ENCODE results near the gene TDRD12. TPM values are rescaled to one million over a fixed set of nuclear protein-coding genes. Genes with fewer than 3 reads are reported as not detected.
A peak's percentile ranks its signal among the peaks of the same experiment; 100 is the strongest.

The TDRD12 gene
- total RNA-seq, 2 donors from 2014 or later, result 0.29 TPM; not detected in 1

DNA sequence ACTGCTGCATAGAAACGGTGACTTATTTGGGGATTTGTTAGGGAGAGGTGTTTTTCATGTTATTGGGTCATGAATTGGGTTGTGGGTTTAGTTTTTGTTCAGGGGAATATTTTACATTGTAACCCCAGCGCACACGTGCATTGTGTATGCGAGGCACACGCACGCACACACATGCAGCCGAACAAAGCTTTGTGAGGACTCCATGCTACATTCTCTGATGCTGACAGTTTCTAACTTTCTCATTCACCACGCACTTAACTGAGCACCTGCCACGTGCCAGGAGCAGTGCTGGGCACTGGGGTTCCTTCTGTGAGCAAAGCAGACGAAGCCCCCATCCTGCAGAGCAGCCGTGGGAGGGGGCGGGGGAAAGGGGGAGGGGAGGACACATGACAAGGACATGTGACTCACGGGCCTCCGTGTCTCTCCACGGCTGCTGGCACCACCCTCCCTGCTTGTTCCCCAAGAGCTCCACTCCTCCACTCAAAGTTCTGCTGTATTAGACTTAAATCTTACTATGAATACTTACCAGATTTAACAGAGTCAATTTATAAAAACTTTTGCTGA is 94.4 kb downstream of the TDRD12 start:
- DNase-seq (ENCODE audit: low spot score) (no peak), ATAC-seq (no peak)
- H3K36me3 Mint-ChIP-seq, result no peaks in the 10 kb centered on the region
- no peaks in the 10 kb centered on the region for H3K9me3 Mint-ChIP-seq
- H3K4me3 Mint-ChIP-seq, result no peak overlapping the region
- H3K4me1 Mint-ChIP-seq (ENCODE audit: low read depth in 2 of 2), result peaks cover 0 to 4% of the 10 kb centered on the region in 2 donors
- H3K27ac Mint-ChIP-seq, result no peak overlapping the region
- peaks cover 0 to 12% of the 10 kb centered on the region in 2 donors for H3K27me3 Mint-ChIP-seq

DNA sequence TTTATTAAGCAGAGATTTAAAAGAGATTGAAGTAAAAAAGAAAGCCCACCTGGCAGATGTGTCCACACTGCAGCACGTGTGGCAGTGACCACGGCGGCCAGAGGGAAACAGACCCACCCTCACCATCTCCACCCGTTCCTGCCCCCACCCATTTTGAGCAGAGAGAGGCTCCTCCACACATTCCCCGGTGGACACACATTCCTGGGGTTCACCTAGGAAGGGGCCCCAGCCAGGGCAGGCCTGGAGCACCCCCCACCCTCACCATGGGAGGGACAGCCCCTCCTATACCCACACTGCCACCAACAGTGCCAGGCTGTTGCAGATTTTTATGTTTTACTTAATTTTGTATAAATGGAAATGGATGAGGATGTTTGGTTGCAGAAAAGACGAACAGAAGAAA is 95.1 kb downstream of the TDRD12 start:
- DNase-seq (ENCODE audit: low spot score) (no peak), ATAC-seq (no peak)
- no peaks in the 10 kb centered on the region for H3K4me1 Mint-ChIP-seq (ENCODE audit: low read depth in 2 of 2)
- H3K4me3 Mint-ChIP-seq, result no peak overlapping the region
- H3K9me3 Mint-ChIP-seq, result no peaks in the 10 kb centered on the region
- peaks cover 0 to 9% of the 10 kb centered on the region in 2 donors for H3K27me3 Mint-ChIP-seq
- H3K27ac Mint-ChIP-seq, result no peak overlapping the region
- H3K36me3 Mint-ChIP-seq, result no peaks in the 10 kb centered on the region

DNA sequence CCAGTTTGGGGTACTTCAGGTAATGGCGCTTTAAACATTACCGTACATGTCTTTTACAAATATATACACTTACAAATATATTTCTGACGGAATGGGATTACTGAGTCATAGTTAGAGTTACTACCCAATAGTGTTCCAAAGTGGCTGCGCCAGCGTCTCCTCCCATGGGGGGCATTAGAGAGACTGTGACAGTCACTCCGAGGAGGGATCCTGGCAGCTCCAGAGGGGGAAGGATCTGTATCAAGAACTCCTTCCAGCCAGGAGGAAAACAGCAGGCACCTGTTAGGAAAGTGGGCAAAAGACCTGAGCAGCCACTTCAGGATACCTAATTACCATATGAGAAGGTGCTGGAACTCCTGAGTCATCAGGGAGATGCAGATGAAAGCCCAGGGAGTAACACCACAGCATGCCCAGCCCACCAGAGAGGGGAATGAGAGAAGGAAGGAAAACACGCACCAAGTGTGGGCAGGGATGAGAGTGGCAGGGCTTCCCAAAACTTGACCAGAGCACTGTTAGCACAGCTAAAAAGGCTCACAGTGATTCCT is 97.1 kb downstream of the TDRD12 start:
- ATAC-seq (no peak), DNase-seq (ENCODE audit: low spot score) (no peak)
- H3K9me3 Mint-ChIP-seq, result no peaks in the 10 kb centered on the region
- H3K27ac Mint-ChIP-seq, result no peak overlapping the region
- no peak overlapping the region for H3K4me3 Mint-ChIP-seq
- no peaks in the 10 kb centered on the region for H3K36me3 Mint-ChIP-seq
- H3K4me1 Mint-ChIP-seq (ENCODE audit: low read depth in 2 of 2), result no peaks in the 10 kb centered on the region
- peaks cover 0 to 9% of the 10 kb centered on the region in 2 donors for H3K27me3 Mint-ChIP-seq

DNA sequence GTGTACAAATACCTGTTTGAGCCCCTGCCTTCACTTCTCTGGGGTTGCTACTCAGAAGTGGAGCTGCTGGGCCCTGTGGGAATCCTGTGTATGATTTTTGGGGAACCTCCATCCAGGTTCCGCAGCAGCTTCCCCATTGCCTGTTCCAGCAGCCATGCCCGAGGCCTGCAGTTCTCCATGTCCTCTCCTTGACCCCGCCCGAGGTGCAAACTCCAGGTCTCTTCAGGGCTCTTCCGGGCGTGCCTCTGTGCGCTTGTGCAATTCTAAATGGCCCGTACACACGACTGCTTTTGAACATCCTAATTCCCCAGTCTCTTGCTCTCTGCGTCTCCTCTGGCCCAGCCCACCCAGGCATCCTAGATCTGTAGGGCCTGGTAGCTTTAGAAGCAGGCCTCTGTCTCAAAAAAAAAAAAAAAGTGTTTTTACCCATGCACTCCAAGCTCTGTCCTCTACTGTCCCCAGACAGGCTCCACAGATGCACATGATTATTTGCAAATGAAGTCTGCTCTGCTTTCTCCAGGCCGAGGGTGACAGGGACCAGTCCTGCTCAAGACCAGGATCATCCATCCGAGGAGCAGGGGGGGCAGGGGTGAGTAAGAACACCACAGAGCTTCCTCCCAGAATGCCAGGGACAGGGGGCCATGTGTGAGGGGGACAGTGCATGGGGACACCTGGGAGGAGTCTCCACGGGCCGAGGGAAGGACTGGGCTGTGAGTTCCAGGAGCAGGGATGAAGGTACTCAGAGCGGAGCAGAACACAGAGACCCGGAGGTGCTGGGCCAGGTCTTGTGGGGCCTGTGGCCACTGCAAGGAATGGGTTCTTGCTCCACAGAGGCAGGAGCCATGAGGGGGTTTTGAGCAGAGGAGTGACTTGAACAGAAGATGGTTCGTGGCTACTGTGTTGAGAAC is 98.3 kb downstream of the TDRD12 start:
- ATAC-seq (no peak), DNase-seq (ENCODE audit: low spot score) (no peak)
- H3K9me3 Mint-ChIP-seq, result no peaks in the 10 kb centered on the region
- H3K36me3 Mint-ChIP-seq, result no peaks in the 10 kb centered on the region
- H3K27me3 Mint-ChIP-seq, result peaks cover 0 to 12% of the 10 kb centered on the region in 2 donors
- no peak overlapping the region for H3K4me3 Mint-ChIP-seq
- no peak overlapping the region for H3K27ac Mint-ChIP-seq
- H3K4me1 Mint-ChIP-seq (ENCODE audit: low read depth in 2 of 2), result no peaks in the 10 kb centered on the region

DNA sequence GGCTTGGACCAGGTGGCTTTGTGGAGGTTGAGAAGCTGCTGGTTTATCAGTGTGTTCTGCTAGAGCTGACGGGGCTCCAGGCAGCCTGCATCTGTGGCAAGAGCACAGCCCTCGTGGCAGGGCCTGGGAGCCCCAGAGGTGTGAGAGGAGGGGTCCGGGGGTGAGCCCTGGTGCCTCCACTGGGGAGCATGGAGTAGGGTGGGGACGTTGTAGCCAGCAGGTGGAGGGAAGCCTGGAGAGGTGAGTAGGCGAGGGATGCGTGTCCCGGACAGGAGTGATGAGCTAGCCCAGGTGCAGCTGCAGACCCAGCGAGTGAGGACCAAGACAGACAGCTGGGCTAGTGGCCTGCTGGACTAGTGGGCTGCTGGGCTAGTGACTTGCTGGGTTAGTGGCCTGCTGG is 99.0 kb downstream of the TDRD12 start:
- no peak for ATAC-seq
- Mint-ChIP-seq H3K27ac (no peak overlapping the region), H3K9me3 (no peaks in the 10 kb centered on the region), H3K4me3 (no peak overlapping the region), H3K27me3 (peaks cover 0 to 14% of the 10 kb centered on the region in 2 donors), H3K36me3 (no peaks in the 10 kb centered on the region), H3K4me1 (ENCODE audit: low read depth in 2 of 2) (no peaks in the 10 kb centered on the region)
- no peak for DNase-seq (ENCODE audit: low spot score)

DNA sequence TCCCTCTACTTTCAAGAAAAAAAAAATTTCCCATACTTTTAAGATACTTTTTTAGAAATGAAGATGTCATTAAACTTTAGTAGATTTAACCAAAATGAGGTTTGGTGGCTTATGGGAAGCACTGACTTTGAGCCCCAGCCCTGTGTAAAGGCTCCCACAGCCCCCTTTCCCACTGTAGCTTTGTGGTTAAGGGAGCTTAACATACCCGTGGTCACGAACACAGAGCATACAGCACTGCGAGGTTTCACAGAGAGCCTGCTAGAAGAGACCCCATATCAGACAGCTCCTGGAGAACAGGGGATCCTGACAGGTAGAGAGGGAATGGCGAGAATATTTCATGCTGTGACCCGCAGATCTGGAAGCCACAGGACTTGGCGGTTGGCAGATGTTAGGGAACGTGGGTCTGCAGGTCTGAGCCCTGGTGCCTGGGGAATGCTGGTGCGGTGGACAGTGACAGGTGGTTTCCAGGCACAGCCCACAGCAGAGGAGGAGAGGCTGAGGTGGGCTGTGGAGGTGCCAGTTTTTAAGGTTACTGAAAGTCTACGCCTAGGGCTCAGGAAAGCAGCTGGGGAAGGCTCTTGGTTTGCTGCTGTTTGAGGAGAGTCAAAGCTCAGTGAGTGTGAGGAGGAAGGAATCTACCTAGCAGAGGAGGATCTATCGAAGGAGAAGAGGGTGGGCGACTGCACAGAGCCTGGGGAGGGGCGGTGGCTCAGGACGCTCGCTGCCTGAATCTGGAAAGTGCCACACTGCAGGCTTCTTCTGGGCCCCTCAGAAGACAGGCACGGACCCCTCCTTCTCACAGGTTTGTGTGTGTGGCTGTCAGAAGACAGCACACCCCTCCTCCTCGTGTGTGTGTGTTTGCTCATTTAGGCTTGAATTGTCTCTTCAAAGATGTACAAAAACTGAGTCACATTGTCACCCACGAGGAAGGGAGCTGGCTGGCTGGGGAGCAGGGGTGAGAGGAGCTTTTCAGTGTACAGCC is 100.1 kb downstream of the TDRD12 start:
- ATAC-seq, result no peak
- DNase-seq (ENCODE audit: low spot score), result no peak

DNA sequence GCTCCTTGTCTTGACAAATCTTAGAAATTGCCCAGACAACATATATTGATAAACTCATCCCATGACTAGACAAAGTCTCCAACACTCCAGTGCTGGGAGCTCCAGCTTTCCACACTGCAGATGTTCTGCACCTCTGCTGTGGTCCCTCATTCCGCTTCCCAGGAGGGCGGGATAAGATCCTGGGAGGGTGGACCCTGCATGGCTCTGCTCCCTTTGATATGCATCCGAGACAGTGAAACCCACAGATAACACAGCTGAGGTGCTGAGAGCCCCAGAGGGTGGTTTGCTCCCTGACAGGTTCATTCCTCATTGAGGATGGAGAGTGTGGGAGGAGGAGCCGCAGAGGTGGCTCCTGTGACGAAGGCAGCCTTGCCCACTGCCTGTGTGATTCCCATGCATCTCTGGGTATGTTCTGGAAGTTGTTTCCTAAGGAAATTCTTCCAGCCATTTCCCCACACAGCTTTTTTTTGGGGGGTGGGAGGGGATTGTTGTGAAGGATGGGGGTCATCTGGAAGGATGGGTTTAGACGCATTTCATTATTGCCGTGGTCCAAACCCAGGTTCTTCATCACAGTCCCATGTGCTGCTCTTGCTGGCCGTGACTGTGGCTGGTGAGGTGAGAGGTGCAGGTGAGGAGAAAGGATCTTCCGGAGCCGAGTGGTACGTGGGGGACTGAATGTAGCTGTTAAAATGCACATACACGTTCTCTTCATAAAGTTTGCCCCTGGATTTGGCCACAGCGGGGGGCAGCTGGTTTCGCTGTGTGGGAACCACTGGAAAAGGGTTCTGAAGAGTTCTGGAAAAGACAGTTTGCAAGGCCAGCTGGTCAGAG is 103.6 kb downstream of the TDRD12 start:
- H3K4me1 Mint-ChIP-seq (ENCODE audit: low read depth in 2 of 2), result peaks cover 0 to 5% of the 10 kb centered on the region in 2 donors
- ATAC-seq (no peak), DNase-seq (ENCODE audit: low spot score) (no peak)
- no peaks in the 10 kb centered on the region for H3K36me3 Mint-ChIP-seq
- no peaks in the 10 kb centered on the region for H3K9me3 Mint-ChIP-seq
- peaks cover 7 to 29% of the 10 kb centered on the region in 2 donors for H3K27me3 Mint-ChIP-seq
- no peak overlapping the region for H3K27ac Mint-ChIP-seq
- H3K4me3 Mint-ChIP-seq, result no peak overlapping the region

More for the DNA sequence above, 100.1 kb downstream of the TDRD12 start:
- no peaks in the 10 kb centered on the region for H3K36me3 Mint-ChIP-seq
- H3K9me3 Mint-ChIP-seq, result no peaks in the 10 kb centered on the region
- no peaks in the 10 kb centered on the region for H3K4me1 Mint-ChIP-seq (ENCODE audit: low read depth in 2 of 2)
- H3K4me3 Mint-ChIP-seq, result no peak overlapping the region
- no peak overlapping the region for H3K27ac Mint-ChIP-seq
- peaks cover under 1 to 13% of the 10 kb centered on the region in 2 donors for H3K27me3 Mint-ChIP-seq

DNA sequence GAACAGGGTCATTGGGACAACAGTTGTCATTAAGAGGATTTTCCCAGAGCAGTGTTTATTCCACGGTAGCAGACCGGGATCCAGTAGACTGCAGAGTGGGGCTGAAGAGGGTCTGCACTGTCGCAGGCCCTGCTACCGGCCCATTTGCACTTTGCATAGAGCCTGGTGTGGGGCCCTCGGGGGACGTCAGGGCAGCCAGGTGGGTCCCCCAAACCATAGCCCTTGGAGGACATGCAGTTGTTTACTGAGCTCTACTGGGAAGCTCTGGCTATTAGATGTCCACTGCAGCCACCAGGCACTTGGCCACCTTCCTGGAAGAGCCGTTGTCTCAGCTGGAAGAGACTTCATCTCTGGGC is 104.2 kb downstream of the TDRD12 start:
- Mint-ChIP-seq H3K27ac (no peak overlapping the region), H3K36me3 (no peaks in the 10 kb centered on the region), H3K4me3 (no peak overlapping the region), H3K4me1 (ENCODE audit: low read depth in 2 of 2) (peaks cover 0 to 5% of the 10 kb centered on the region in 2 donors), H3K9me3 (no peaks in the 10 kb centered on the region), H3K27me3 (peaks cover 7 to 29% of the 10 kb centered on the region in 2 donors)
- DNase-seq (ENCODE audit: low spot score) (no peak), ATAC-seq (peak in 1 of 2 donors; percentile 28)

DNA sequence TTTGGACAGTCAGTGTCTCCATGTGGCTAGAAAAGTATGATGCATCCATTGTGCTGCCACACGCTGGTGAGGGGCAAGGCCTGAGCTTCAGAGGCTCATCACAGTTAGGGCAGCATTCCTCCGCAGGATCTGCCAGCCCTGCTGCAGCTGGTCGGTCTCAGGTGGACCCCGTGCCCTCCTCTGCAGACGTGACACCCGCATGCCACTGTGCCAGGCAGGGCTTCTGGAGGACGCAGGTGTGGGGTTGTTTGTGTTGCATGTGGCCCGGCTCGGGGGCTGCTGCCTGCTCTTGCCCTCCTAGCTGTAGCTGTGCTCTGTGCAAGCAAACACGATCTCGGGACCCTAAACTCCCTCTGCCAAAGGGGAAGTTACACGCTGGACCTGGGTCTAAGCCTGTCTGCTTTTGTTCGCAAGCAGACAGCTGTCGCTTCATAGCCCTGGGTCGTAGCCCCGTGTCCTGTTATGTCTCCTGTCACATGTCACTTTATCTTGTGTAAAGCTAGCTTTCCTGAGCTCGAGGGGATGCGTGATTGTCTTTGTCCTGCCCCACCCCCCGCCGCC is 104.7 kb downstream of the TDRD12 start:
- Mint-ChIP-seq H3K27me3 (peaks cover 7 to 29% of the 10 kb centered on the region in 2 donors), H3K27ac (no peak overlapping the region), H3K36me3 (no peaks in the 10 kb centered on the region), H3K4me1 (ENCODE audit: low read depth in 2 of 2) (peaks cover 0 to 5% of the 10 kb centered on the region in 2 donors), H3K9me3 (no peaks in the 10 kb centered on the region), H3K4me3 (no peak overlapping the region)
- ATAC-seq, result peak in 1 of 2 donors; percentile 46
- DNase-seq (ENCODE audit: low spot score), result no peak

DNA sequence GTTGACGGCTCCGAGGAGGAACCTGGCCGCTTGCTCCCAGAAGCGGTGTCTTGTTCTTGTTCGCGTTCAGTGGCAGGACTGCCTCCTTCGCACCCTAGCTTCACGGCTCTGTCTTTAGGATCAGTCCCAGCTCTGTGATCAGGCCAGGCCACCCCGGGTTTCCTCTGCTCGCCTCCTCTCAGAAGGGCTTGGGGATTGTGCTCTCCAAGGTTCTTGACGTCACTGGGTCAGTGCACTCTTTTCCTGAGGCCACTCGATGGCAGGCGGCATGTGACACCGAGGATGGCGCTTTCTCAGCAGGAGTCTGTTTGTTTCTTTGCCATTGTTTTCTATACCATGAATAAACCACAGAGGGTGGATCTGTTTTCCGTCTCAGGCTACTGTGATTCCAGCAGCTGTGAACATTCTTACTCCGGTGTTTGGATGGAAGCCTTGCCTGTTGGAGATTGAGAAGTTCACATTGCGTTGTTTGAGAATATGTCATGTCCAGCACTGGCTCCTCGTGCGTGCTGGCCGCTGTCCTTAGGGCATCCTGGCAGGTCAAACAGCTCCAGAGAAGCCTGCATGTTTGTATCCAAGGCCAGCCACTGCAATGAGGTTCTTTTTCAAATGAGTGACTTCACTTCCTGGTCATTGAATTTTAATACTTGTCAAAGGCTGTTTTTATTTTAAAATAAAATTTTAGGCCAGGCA is 105.5 kb downstream of the TDRD12 start:
- Mint-ChIP-seq H3K27me3 (peaks cover 7 to 29% of the 10 kb centered on the region in 2 donors), H3K36me3 (no peaks in the 10 kb centered on the region), H3K4me3 (no peak overlapping the region), H3K4me1 (ENCODE audit: low read depth in 2 of 2) (peaks cover 0 to 5% of the 10 kb centered on the region in 2 donors), H3K9me3 (no peaks in the 10 kb centered on the region), H3K27ac (no peak overlapping the region)
- ATAC-seq (no peak), DNase-seq (ENCODE audit: low spot score) (no peak)

DNA sequence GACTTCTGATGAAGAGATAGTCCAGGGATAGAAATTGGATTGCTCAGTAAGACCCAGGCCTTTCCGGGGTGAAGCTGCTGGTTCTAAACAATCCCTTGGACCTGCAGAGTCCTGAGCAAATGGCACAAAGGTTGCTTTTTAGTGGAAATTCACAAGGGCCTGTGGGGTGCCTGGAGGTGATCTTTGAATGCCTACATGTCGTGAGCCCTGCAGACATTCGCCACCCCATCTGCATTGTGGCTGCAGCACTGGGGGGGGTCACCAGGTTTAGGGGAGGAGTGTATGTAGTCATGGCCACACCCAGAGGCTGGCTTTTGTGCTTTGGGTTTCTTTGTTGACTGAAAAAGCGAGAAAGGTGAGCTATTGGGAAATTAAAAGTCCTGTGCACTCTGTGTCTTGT is 108.6 kb downstream of the TDRD12 start:
- peaks cover 0 to 5% of the 10 kb centered on the region in 2 donors for H3K4me1 Mint-ChIP-seq (ENCODE audit: low read depth in 2 of 2)
- H3K27ac Mint-ChIP-seq, result no peak overlapping the region
- H3K27me3 Mint-ChIP-seq, result peaks cover 7 to 23% of the 10 kb centered on the region in 2 donors
- no peaks in the 10 kb centered on the region for H3K9me3 Mint-ChIP-seq
- ATAC-seq (no peak), DNase-seq (ENCODE audit: low spot score) (no peak)
- H3K36me3 Mint-ChIP-seq, result no peaks in the 10 kb centered on the region
- H3K4me3 Mint-ChIP-seq, result no peak overlapping the region

Measured in natural killer cell treated with Interleukin-12 subunit alpha and Interleukin-12 subunit beta and Interleukin-15 and Interleukin-18, amount 100 ng/mL, for 72 hours (primary cell).